ENCODE data around the gene SPAG6.

Gene SPAG6

DNA sequence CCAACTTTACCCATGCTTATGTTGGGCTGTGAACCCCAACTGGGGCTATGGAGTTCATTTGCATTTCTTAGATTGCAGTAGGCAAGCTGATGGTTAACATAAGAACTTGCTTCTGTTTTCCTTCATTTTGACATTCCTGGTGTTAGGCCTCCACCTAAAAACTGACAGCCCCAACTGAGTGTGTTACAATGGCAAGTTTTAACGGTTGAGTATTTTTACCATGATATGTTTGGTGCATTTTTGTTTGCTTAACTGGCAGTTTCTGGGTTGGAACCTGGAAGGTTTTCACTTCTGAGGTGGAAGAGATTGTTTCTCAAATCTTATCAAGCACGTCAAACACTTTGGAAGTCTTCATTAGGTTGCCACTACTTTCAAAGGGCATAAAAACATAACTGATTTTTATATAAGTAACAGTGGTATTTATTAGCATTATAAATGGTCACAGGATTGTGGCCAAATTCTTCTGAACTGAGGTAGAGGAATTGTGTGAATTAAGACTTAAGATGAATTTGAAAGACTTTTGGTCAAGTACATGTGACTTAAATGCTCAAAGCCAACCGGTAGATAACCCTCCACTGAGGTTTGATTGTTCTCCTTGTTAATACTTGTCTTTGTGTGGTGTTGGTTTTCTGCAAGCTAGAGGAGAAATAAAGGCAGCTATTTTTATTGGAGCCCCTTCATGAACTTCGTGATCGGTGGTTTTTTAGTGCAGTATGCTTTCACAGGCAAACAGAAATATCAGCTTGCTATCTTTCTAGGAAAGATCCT lies 21.6 kb upstream of the SPAG6 start:
- no peaks in the 10 kb centered on the region for H3K36me3 ChIP-seq (ENCODE audit: insufficient read depth, low read length)
- no peak overlapping the region; the same call in 1 of the 2 replicates for H3K27ac ChIP-seq (ENCODE audit: low read depth, low read length)
- H3K9ac ChIP-seq (ENCODE audit: low read depth, low read length): no peak overlapping the region
- peaks cover 86% of the 10 kb centered on the region for H3K27me3 ChIP-seq (ENCODE audit: insufficient read depth, low read length)
- H3K4me1 ChIP-seq (ENCODE audit: insufficient read depth, low read length): peaks cover 38% of the 10 kb centered on the region
- WGBS: 2% methylated on average over 4 of the region's 5 CpGs
- no peaks in the 10 kb centered on the region for H3K9me3 ChIP-seq (ENCODE audit: insufficient read depth, low read depth, low read length)
- no peak overlapping the region for H3K4me3 ChIP-seq (ENCODE audit: low read length)

DNA sequence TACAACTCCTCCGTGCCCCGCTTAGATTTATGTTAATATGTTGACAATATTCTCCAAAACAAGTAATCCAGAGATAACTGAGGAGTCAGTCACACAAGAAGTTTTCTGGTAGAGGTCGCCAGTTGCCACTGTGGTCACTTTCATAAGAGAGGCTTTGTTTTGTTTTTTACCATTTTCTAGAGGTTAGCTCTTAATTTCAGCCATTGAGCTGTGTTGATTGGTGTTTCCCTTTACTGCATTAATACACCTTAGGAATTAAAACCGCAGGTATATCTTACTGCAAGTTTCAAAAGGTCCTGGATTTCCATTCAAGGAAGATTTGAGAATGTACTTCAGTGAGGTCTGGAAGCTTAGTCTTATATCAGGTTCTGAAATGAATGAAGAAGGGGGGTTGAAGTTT lies 20.9 kb upstream of the SPAG6 start:
- peaks cover 3% of the 10 kb centered on the region; the same call in 1 of the 2 replicates for H3K36me3 ChIP-seq (ENCODE audit: insufficient read depth, low read length)
- peaks cover 38% of the 10 kb centered on the region for H3K4me1 ChIP-seq (ENCODE audit: insufficient read depth, low read length)
- H3K27ac ChIP-seq (ENCODE audit: low read depth, low read length): no peak overlapping the region
- peaks cover 86% of the 10 kb centered on the region for H3K27me3 ChIP-seq (ENCODE audit: insufficient read depth, low read length)
- no peak overlapping the region for H3K4me3 ChIP-seq (ENCODE audit: low read length)
- WGBS: 4% methylated on average over 2 of the region's 4 CpGs
- H3K9me3 ChIP-seq (ENCODE audit: insufficient read depth, low read depth, low read length): no peaks in the 10 kb centered on the region
- H3K9ac ChIP-seq (ENCODE audit: low read depth, low read length): no peak overlapping the region

DNA sequence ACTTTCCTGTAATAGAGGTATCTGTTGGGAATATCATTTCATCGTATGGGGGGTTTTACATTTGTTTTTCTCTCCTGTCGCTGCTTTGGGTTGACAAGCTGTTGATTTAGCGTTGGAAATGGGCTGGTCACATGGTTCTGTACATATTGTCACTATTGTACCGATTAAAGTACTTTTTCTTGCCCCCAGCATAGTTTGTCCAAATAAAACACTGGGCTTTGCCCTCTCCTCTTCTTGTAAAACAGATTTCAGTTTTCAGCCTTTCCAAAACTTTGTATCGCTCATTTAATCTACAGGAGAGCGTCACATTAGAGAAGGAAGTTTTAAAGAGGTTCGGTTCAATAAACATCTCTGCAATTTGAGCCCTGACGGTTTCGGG lies 20.4 kb upstream of the SPAG6 start:
- H3K9ac ChIP-seq (ENCODE audit: low read depth, low read length): no peak overlapping the region
- peaks cover 8% of the 10 kb centered on the region; the same call in 1 of the 2 replicates for H3K36me3 ChIP-seq (ENCODE audit: insufficient read depth, low read length)
- H3K4me1 ChIP-seq (ENCODE audit: insufficient read depth, low read length): peaks cover 38% of the 10 kb centered on the region
- H3K9me3 ChIP-seq (ENCODE audit: insufficient read depth, low read depth, low read length): no peaks in the 10 kb centered on the region
- H3K27ac ChIP-seq (ENCODE audit: low read depth, low read length): no peak overlapping the region
- WGBS: under 1% methylated on average over 9 of the region's 9 CpGs
- H3K27me3 ChIP-seq (ENCODE audit: insufficient read depth, low read length): peaks cover 86% of the 10 kb centered on the region
- H3K4me3 ChIP-seq (ENCODE audit: low read length): peak overlapping the region; percentile 47

DNA sequence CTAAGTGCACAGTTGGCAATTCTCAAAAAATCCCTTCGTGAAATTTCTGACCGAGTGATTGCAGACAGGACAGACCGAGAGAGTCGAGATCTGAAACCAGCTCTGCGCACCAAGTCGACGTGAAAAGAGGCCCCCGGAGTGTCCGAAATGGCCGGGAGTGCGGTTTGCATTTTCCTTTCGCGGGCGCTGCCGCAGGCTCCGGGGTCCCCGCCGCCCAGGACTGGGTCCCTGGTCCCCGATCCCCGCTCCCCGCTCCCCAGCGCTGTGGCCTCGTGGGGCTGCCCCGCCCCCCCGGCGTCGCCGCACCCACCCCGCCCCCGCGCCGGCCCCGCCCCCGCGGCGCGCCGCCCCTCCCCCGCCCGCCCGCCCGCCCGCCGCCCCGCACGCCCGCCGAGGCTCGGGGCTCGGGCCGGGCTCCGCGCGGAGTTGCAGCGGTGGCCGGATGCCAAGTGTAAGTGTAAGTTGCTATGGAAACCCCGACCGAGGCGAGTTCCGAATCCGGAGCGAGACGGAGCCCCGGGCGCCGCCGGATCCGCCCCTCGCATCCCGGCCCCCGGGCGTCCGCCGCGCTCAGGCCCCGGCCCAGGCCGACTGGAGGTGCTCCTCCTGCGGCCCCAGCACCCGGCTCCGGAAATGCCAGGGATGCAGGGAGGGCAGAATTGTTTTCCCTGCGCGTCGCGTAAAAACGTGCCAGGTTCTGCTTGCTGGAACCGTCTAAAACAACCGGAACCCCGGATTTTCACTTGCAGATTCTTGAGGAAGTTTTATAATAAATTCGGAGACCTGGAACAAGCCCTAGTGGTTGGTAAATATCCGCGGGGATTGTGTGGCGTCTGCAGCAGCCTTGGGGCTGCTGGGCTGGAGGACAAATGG lies 19.8 kb upstream of the SPAG6 start:
- Histone ChIP-seq H3K27ac (ENCODE audit: low read depth, low read length) (no peak overlapping the region; the same call in 1 of the 2 replicates), H3K9ac (ENCODE audit: low read depth, low read length) (peak overlapping the region; percentile 19; the same call in 1 of the 2 replicates), H3K4me1 (ENCODE audit: insufficient read depth, low read length) (peaks cover 35% of the 10 kb centered on the region), H3K9me3 (ENCODE audit: insufficient read depth, low read depth, low read length) (no peaks in the 10 kb centered on the region), H3K27me3 (ENCODE audit: insufficient read depth, low read length) (peaks cover 87% of the 10 kb centered on the region), H3K36me3 (ENCODE audit: insufficient read depth, low read length) (peaks cover 9% of the 10 kb centered on the region; the same call in 1 of the 2 replicates), H3K4me3 (ENCODE audit: low read length) (peak overlapping the region; percentile 64)
- under 1% methylated on average over 92 of the region's 92 CpGs for WGBS

DNA sequence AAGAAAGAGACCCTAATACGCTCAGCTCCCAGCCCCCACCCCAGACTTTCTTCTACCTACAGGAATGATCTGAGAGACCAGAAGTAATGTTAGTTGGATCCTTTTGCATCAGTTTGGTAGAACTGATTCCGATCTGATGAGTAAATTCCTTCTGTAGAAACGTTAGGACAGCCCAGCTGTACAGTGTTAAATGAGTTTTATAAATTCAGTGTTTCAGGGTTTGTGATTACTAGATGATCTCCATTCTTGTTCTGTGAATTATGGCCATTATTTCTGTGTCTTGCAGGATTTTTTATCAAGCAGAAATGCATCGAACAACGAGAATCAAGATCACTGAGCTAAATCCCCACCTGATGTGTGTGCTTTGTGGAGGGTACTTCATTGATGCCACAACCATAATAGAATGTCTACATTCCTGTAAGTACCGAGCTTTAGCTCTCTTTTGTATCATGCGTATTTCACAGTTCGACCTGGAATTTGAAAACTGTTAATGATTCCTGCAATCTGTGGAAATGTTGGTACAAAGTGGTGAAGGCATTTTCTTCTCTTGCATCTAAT lies 19.1 kb upstream of the SPAG6 start:
- Histone ChIP-seq H3K4me3 (ENCODE audit: low read length) (peak overlapping the region; percentile 64), H3K9me3 (ENCODE audit: insufficient read depth, low read depth, low read length) (no peaks in the 10 kb centered on the region), H3K27me3 (ENCODE audit: insufficient read depth, low read length) (peaks cover 93% of the 10 kb centered on the region), H3K4me1 (ENCODE audit: insufficient read depth, low read length) (peaks cover 35% of the 10 kb centered on the region), H3K36me3 (ENCODE audit: insufficient read depth, low read length) (peaks cover 9% of the 10 kb centered on the region; the same call in 1 of the 2 replicates), H3K9ac (ENCODE audit: low read depth, low read length) (peak overlapping the region; percentile 19; the same call in 1 of the 2 replicates), H3K27ac (ENCODE audit: low read depth, low read length) (no peak overlapping the region; the same call in 1 of the 2 replicates)
- 45% methylated on average over 7 of the region's 8 CpGs for WGBS

DNA sequence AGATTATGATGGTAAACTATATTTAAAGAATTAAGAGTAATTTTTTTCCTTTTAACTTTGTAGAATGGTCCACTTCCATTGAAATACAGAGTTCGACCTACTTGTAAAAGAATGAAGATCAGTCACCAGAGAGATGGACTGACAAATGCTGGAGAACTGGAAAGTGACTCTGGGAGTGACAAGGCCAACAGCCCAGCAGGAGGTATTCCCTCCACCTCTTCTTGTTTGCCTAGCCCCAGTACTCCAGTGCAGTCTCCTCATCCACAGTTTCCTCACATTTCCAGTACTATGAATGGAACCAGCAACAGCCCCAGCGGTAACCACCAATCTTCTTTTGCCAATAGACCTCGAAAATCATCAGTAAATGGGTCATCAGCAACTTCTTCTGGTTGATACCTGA lies 16.1 kb upstream of the SPAG6 start:
- peaks cover 9% of the 10 kb centered on the region; the same call in 1 of the 2 replicates for H3K36me3 ChIP-seq (ENCODE audit: insufficient read depth, low read length)
- H3K27me3 ChIP-seq (ENCODE audit: insufficient read depth, low read length): peaks cover 96% of the 10 kb centered on the region
- no peak overlapping the region for H3K9ac ChIP-seq (ENCODE audit: low read depth, low read length)

DNA sequence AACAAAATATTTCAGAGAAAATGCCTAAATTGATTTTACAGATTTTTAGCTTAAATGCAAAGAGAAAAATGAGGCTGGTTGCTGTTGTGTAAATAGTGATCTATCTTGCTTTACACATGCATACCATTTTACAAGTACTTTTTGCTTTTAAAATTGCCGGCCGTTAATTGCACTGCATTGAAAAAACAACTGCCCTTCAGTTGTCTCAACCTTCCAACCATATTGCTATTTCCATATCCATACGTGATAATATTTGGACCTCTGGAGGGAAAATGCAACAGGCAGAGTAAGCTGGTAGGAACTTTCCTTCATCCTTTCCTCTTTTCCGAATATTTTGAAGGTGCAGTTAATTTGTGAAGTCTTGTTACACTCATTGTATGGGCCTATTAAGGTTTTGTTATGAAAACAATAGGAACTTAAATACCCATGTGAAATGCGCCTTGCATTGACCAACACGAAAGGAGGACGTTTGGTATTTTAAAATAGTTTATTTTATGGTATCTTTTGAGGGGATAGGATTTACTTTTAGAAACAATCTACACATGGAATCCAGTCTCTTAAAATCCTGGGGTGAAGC lies 13.1 kb upstream of the SPAG6 start:
- 9% methylated on average over 7 of the region's 7 CpGs for WGBS

More for the DNA sequence above, 16.1 kb upstream of the SPAG6 start:
- Histone ChIP-seq H3K4me1 (ENCODE audit: insufficient read depth, low read length) (peaks cover 29% of the 10 kb centered on the region), H3K4me3 (ENCODE audit: low read length) (no peak overlapping the region), H3K9me3 (ENCODE audit: insufficient read depth, low read depth, low read length) (no peaks in the 10 kb centered on the region), H3K27ac (ENCODE audit: low read depth, low read length) (no peak overlapping the region)
- WGBS: 89% methylated on average over 3 of the region's 3 CpGs

DNA sequence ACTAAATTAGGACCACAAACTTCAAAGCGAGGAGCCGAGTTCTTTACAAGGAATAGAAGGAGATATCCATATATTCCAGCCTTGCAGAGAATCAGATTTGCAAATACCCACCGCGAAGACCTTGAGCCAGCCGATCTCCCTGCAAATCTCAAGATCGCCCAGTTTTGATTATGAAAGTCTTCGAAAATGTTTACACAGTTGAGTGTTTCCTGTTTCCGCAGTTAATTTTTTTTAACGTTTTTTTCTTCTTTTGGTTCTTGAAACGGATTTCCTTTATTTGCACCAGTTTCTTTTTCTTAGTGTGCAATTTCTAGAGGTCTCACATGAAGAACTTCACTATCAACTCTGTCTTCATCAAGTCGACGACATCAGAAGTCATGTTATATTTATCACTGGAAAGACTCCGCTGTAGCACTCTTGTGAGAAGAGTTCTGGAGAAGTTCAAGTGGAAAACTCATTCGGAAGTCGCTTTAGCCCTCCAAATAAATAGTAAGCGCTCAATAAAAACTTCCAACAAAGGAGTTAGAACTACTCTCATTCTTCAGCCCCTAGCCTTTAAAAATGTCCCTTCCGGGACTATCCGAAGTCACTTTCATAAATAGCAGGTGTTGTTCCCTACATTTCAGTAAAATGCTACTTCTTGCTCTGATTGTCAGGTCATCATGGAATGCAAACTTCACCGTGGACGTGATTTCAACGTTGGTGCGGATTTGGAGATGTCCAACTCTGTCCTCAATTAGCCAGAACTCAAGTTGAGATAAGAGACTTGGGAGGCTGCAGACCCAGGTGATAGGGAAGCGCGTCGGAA lies 11.9 kb upstream of the SPAG6 start:
- peaks cover 22% of the 10 kb centered on the region; the same call in 1 of the 2 replicates for H3K4me1 ChIP-seq (ENCODE audit: insufficient read depth, low read length)
- H3K9me3 ChIP-seq (ENCODE audit: insufficient read depth, low read depth, low read length): no peaks in the 10 kb centered on the region
- no peak overlapping the region for H3K27ac ChIP-seq (ENCODE audit: low read depth, low read length)
- WGBS: 10% methylated on average over 23 of the region's 25 CpGs
- peak overlapping the region; percentile 48; the same call in 1 of the 2 replicates for H3K4me3 ChIP-seq (ENCODE audit: low read length)
- H3K9ac ChIP-seq (ENCODE audit: low read depth, low read length): no peak overlapping the region
- peaks cover 100% of the 10 kb centered on the region for H3K27me3 ChIP-seq (ENCODE audit: insufficient read depth, low read length)
- peaks cover 9% of the 10 kb centered on the region; the same call in 1 of the 2 replicates for H3K36me3 ChIP-seq (ENCODE audit: insufficient read depth, low read length)

More for the DNA sequence above, 13.1 kb upstream of the SPAG6 start:
- no peaks in the 10 kb centered on the region for H3K9me3 ChIP-seq (ENCODE audit: insufficient read depth, low read depth, low read length)
- H3K9ac ChIP-seq (ENCODE audit: low read depth, low read length): no peak overlapping the region
- H3K36me3 ChIP-seq (ENCODE audit: insufficient read depth, low read length): peaks cover 9% of the 10 kb centered on the region; the same call in 1 of the 2 replicates
- peaks cover 100% of the 10 kb centered on the region for H3K27me3 ChIP-seq (ENCODE audit: insufficient read depth, low read length)
- H3K4me1 ChIP-seq (ENCODE audit: insufficient read depth, low read length): peaks cover 15% of the 10 kb centered on the region; the same call in 1 of the 2 replicates
- no peak overlapping the region for H3K4me3 ChIP-seq (ENCODE audit: low read length)
- H3K27ac ChIP-seq (ENCODE audit: low read depth, low read length): no peak overlapping the region

DNA sequence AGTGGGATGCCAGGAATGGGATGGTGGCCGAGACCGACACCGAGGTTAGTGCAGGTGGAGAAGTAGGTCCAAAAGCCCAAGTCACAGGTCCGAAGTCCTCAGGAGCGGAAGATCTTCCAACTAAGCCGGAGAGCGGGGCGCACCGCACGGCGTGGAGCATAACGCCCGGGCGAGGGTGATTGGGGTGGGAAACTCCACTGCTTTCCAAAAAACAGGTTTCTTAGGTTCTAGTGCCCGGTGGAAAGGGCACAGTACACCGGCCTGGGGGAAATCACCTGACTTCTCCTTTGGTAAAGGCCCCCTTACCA lies 11.4 kb upstream of the SPAG6 start:
- H3K4me3 ChIP-seq (ENCODE audit: low read length): peak overlapping the region; percentile 48
- H3K4me1 ChIP-seq (ENCODE audit: insufficient read depth, low read length): peaks cover 27% of the 10 kb centered on the region; the same call in 1 of the 2 replicates
- WGBS: 7% methylated on average over 16 of the region's 16 CpGs
- H3K9ac ChIP-seq (ENCODE audit: low read depth, low read length): no peak overlapping the region
- peaks cover 9% of the 10 kb centered on the region; the same call in 1 of the 2 replicates for H3K36me3 ChIP-seq (ENCODE audit: insufficient read depth, low read length)
- no peak overlapping the region for H3K27ac ChIP-seq (ENCODE audit: low read depth, low read length)
- H3K9me3 ChIP-seq (ENCODE audit: insufficient read depth, low read depth, low read length): no peaks in the 10 kb centered on the region
- H3K27me3 ChIP-seq (ENCODE audit: insufficient read depth, low read length): peaks cover 100% of the 10 kb centered on the region
